ENCODE measurements around the gene COL11A1.

- TF ChIP-seq CTCF (tag by site-specific recombination; IDR thresholded peaks at IDR 0.05) = no peak
- TF ChIP-seq KLF17 (tag by site-specific recombination; IDR thresholded peaks at IDR 0.05) = no peak
- TF ChIP-seq ZNF664 (tag by site-specific recombination; IDR thresholded peaks at IDR 0.05) = no peak
- no peak for TF ChIP-seq ZNF76 (tag by site-specific recombination; IDR thresholded peaks at IDR 0.05; ENCODE audit: borderline replicate concordance, low read depth)
- TF ChIP-seq ZNF121 (tag by site-specific recombination; IDR thresholded peaks at IDR 0.05) = no peak
- no peak for TF ChIP-seq ZNF138 (tag by site-specific recombination; IDR thresholded peaks at IDR 0.05; ENCODE audit: borderline replicate concordance)
- no peak for TF ChIP-seq SETDB1 (IDR thresholded peaks at IDR 0.05; ENCODE audit: insufficient read length, low read length)
- TF ChIP-seq ZBTB8A (tag by site-specific recombination; IDR thresholded peaks at IDR 0.05) = no peak
These were observed at the start of gene COL11A1 for GRCh38 chr1:103108376-103109150.
